Esophagus squamous epithelium (tissue), 5 donors: Measurements from ENCODE around the gene GTF2IRD1. TPM values are rescaled to one million over a fixed set of nuclear protein-coding genes. Genes with fewer than 3 reads are reported as not detected.

ENCODE experiments used
- DNase-seq: peaks from one replicate; lab custom pipeline; 2025; lab: John Stamatoyannopoulos, UW
- H3K27ac ChIP-seq, 4 donors: fragments of 200-600 bp; sonication (generic); one replicate each; pipeline ENCODE4 v1.5.1; 2016 to 2019; ENCODE audit warnings: mild to moderate bottlenecking in 1 of 4
- H3K27me3 ChIP-seq, 4 donors: fragments of 200-600 bp; sonication (generic); 1 replicate in 3 of 4; 2 replicates in 1 of 4; pipeline versions ENCODE4 v1.5.1 to v1.6.0; 2017 to 2021; ENCODE audit warnings: antibody characterized with exemption in 1 of 4
- H3K36me3 ChIP-seq, 3 donors: fragments of 200-600 bp; sonication (generic); one replicate each; pipeline ENCODE4 v1.5.1; 2016 to 2019
- H3K4me1 ChIP-seq, 3 donors: fragments of 200-600 bp; sonication (generic); one replicate each; pipeline ENCODE4 v1.5.1; 2017 to 2019
- H3K4me3 ChIP-seq, 4 donors: fragments of 200-600 bp; sonication (generic); 1 replicate in 3 of 4; 2 replicates in 1 of 4; pipeline ENCODE4 v1.5.1; 2016 to 2019; ENCODE audit warnings: mild to moderate bottlenecking in 2 of 4, moderate library complexity in 1 of 4
- H3K9me3 ChIP-seq, 3 donors: fragments of 200-600 bp; sonication (generic); one replicate each; pipeline ENCODE4 v1.5.1; 2016 to 2019
- CTCF ChIP-seq, 6 experiments: fragments of 450-650 bp in 4 of 6; fragments of 200-600 bp in 2 of 6; sonication (generic) in 2 of 6; IDR thresholded peaks; one replicate each; pipeline ENCODE4 v1.5.1; 2016 to 2019; ENCODE audit warnings: antibody characterized with exemption in 6 of 6, mild to moderate bottlenecking in 4 of 6, moderate library complexity in 4 of 6
- POLR2A ChIP-seq, 4 donors: fragments of 450-650 bp; IDR thresholded peaks; one replicate each; pipeline ENCODE4 v1.6.1; 2017; ENCODE audit warnings: antibody characterized with exemption in 4 of 4, mild to moderate bottlenecking in 4 of 4, moderate library complexity in 3 of 4
- WGBS, 2 donors: methylation state at CpG; one replicate each; pipeline ENCODE4 v1.1.5; 2018; 5-methylcytosine and 5-hydroxymethylcytosine counted together
- intact Hi-C: fragments of 100-400 bp; cut with DNase I; formaldehyde crosslinking; loops from one replicate; pipeline ENCODE4 v1.15.0; 2022
- total RNA-seq, 4 donors: library from RNA; depleted of rRNA; stranded (reverse); fragments of >200 nt; gene quantifications; one replicate each; pipeline ENCODE4 v1.1.0, GENCODE V29; 2016
- donor health status: DM: yes; HTN: yes; CAD: no.

Gene GTF2IRD1
- total RNA-seq, 4 donors from 2014 or later, result 26.8 to 35.6 (median 28.5) TPM

- no peak overlapping the region for H3K4me3 ChIP-seq
- intact Hi-C loops, result no loop called here
- TF ChIP-seq CTCF (IDR thresholded peaks at IDR 0.05) (no peak), POLR2A (IDR thresholded peaks at IDR 0.05) (no peak)
- H3K27me3 ChIP-seq, result no peaks in the 10 kb centered on the region
- H3K9me3 ChIP-seq, result no peaks in the 10 kb centered on the region
- 67 to 68% methylated on average over 5 to 8 of the region's 8 CpGs for WGBS, 2 donors
- peaks cover 0 to 20% (median 0%) of the 10 kb centered on the region in 3 donors for H3K36me3 ChIP-seq
- peaks cover 54 to 80% (median 57%) of the 10 kb centered on the region in 3 donors for H3K4me1 ChIP-seq
- no peak for DNase-seq
- H3K27ac ChIP-seq, result peak overlapping the region; percentile 34 to 96 (median 92)
Observed at GRCh38 chr7:74475987-74476350, 22.3 kb downstream of the GTF2IRD1 start.

GRCh38 chr7:74476626-74477025 is 22.9 kb downstream of the GTF2IRD1 start:
- Histone ChIP-seq H3K9me3 (no peaks in the 10 kb centered on the region), H3K4me1 (peaks cover 58 to 86% (median 64%) of the 10 kb centered on the region in 3 donors), H3K36me3 (peaks cover 0 to 20% (median 0%) of the 10 kb centered on the region in 3 donors), H3K4me3 (no peak overlapping the region), H3K27ac (peak overlapping the region; percentile 92 to 97 (median 94)), H3K27me3 (no peaks in the 10 kb centered on the region)
- TF ChIP-seq CTCF (IDR thresholded peaks at IDR 0.05), result no peak
- no peak for TF ChIP-seq POLR2A (IDR thresholded peaks at IDR 0.05)
- DNase-seq, result no peak
- intact Hi-C loops, result no loop called here
- WGBS, 2 donors, result 44 to 62% methylated on average over 7 to 8 of the region's 8 CpGs

- no peaks in the 10 kb centered on the region for H3K9me3 ChIP-seq
- WGBS, 2 donors, result 84% methylated on average over 4 of the region's 4 CpGs; no CpG with 5 or more reads in 1 of the 2 donors
- H3K36me3 ChIP-seq, result no peaks in the 10 kb centered on the region
- no peaks in the 10 kb centered on the region for H3K27me3 ChIP-seq
- intact Hi-C loops, result no loop called here
- no peak overlapping the region for H3K4me3 ChIP-seq
- TF ChIP-seq CTCF (IDR thresholded peaks at IDR 0.05), result no peak
- no peak for TF ChIP-seq POLR2A (IDR thresholded peaks at IDR 0.05)
- DNase-seq, result no peak
- H3K4me1 ChIP-seq, result peaks cover 66 to 97% (median 72%) of the 10 kb centered on the region in 3 donors
- H3K27ac ChIP-seq, result peak overlapping the region; percentile 92 to 97 (median 94)
Observed at GRCh38 chr7:74478671-74479065, 25.0 kb downstream of the GTF2IRD1 start.

GRCh38 chr7:74479066-74479781 is 25.5 kb downstream of the GTF2IRD1 start:
- intact Hi-C loops, result no loop called here
- DNase-seq, result no peak
- peak overlapping the region; percentile 92 to 97 (median 94) for H3K27ac ChIP-seq

More at GRCh38 chr7:74479066-74479781, 25.5 kb downstream of the GTF2IRD1 start:
- Histone ChIP-seq H3K9me3 (no peaks in the 10 kb centered on the region), H3K4me3 (peak overlapping the region in 1 of 4 donors; percentile 19), H3K27me3 (no peaks in the 10 kb centered on the region), H3K36me3 (no peaks in the 10 kb centered on the region), H3K4me1 (peaks cover 70 to 99% (median 77%) of the 10 kb centered on the region in 3 donors)
- TF ChIP-seq CTCF (IDR thresholded peaks at IDR 0.05), result no peak
- 14 to 29% methylated on average over 4 to 9 of the region's 19 CpGs for WGBS, 2 donors
